HL-60 (cell line): ENCODE measurements around the gene VWDE.

Source experiments
- DNase-seq, 2 experiments: peaks; one replicate each; pipeline ENCODE4 v3.0.0-alpha.2; 2010 to 2020; ENCODE audit warnings: low read depth in 1 of 2, low spot score in 1 of 2
- H3K27ac ChIP-seq: fragments of 250-450 bp; sonication (Bioruptor Pico); replicated peaks from 2 replicates; pipeline ENCODE4 v1.5.1; 2020; ENCODE audit warnings: mild to moderate bottlenecking, moderate library complexity
- H3K27me3 ChIP-seq: fragments of 250-450 bp; sonication (Bioruptor Pico); 2 replicates; pipeline ENCODE4 v1.5.1; 2021; ENCODE audit warnings: mild to moderate bottlenecking, moderate library complexity; ENCODE audit not compliant: insufficient read depth, poor library complexity, severe bottlenecking
- H3K4me3 ChIP-seq: replicated peaks from 2 replicates; pipeline ENCODE4 v1.5.1; 2011; ENCODE audit warnings: mild to moderate bottlenecking, control low read depth, low read length; ENCODE audit not compliant: insufficient read depth
- CTCF ChIP-seq: IDR thresholded peaks from one replicate; pipeline ENCODE4 v1.5.1; 2011; ENCODE audit warnings: low read length, control low read depth, inconsistent platforms; ENCODE audit not compliant: insufficient read depth
- GABPA ChIP-seq: IDR thresholded peaks from 2 replicates; pipeline ENCODE4 v1.6.1; 2012; ENCODE audit warnings: low read depth
- POLR2AphosphoS5 ChIP-seq: IDR thresholded peaks from 2 replicates; pipeline ENCODE4 v1.6.1; 2012; ENCODE audit warnings: low read depth
- REST ChIP-seq: IDR thresholded peaks from 2 replicates; pipeline ENCODE4 v1.6.1; 2012; ENCODE audit warnings: low read depth; ENCODE audit not compliant: insufficient replicate concordance
- SPI1 ChIP-seq: IDR thresholded peaks from 2 replicates; pipeline ENCODE4 v1.6.1; 2012; ENCODE audit warnings: low read depth, mild to moderate bottlenecking, borderline replicate concordance

The VWDE gene

GRCh38 chr7:12296051-12296570 is 107.6 kb downstream of the VWDE start:
- no peak for DNase-seq
- no peak for TF ChIP-seq CTCF
- TF ChIP-seq SPI1: no peak
- TF ChIP-seq REST: no peak
- TF ChIP-seq POLR2AphosphoS5: no peak
- no peak for TF ChIP-seq GABPA
- H3K27ac ChIP-seq: no peak overlapping the region
- H3K4me3 ChIP-seq: no peak overlapping the region
- no peaks in the 10 kb centered on the region for H3K27me3 ChIP-seq

GRCh38 chr7:12294701-12295100 is 109.0 kb downstream of the VWDE start:
- DNase-seq: peak; percentile 44 to 53

GRCh38 chr7:12291870-12292269 is 111.8 kb downstream of the VWDE start:
- Histone ChIP-seq H3K27me3 (no peaks in the 10 kb centered on the region), H3K4me3 (no peak overlapping the region), H3K27ac (no peak overlapping the region)
- TF ChIP-seq POLR2AphosphoS5 (no peak), SPI1 (no peak), GABPA (no peak), CTCF (no peak), REST (no peak)
- DNase-seq: no peak

More at GRCh38 chr7:12294701-12295100, 109.0 kb downstream of the VWDE start:
- Histone ChIP-seq H3K27ac (no peak overlapping the region), H3K4me3 (no peak overlapping the region), H3K27me3 (no peaks in the 10 kb centered on the region)
- peak; percentile 86 for TF ChIP-seq SPI1
- no peak for TF ChIP-seq REST

- H3K27me3 ChIP-seq: no peaks in the 10 kb centered on the region
- no peak overlapping the region for H3K27ac ChIP-seq
- TF ChIP-seq GABPA (no peak), POLR2AphosphoS5 (no peak), SPI1 (no peak), CTCF (no peak)
- H3K4me3 ChIP-seq: no peak overlapping the region
- no peak for DNase-seq
Measured at GRCh38 chr7:12290761-12291160, 112.9 kb downstream of the VWDE start.
